K562 (cell line): ENCODE measurements around the gene MRPL28. TPM values are rescaled to one million over a fixed set of nuclear protein-coding genes. Genes with fewer than 3 reads are reported as not detected.
"Not testable (repeated sequence)": the region's sequence is repeated elsewhere in the genome, so short reads cannot be mapped to it uniquely, and the experiment has no call there.

Experiments used
- ATAC-seq: fragments of 200-7000 bp; cut with Tn5 transposase; 3 replicates; pipeline ENCODE4 v1.9.1; 2020; ENCODE audit warnings: moderate library complexity
- BruUV-seq: library from RNA; stranded (reverse); fragments of 400-500 nt; replicated peaks from 2 replicates; lab custom pipeline; 2021; lab: Mats Ljungman, UMichigan
- CTCF ChIA-PET: fragments of 300-600 bp; formaldehyde crosslinking; extraction: SDS; loops from one replicate; lab custom pipeline; 2021; ENCODE audit warnings: low intra/inter-chr PET ratio; lab: Yijun Ruan, JAX
- POLR2A ChIA-PET: fragments of 300-600, 350-650 bp; sonication (Branson Sonifier 250); formaldehyde crosslinking; extraction: SDS; loops from one replicate; lab custom pipeline; 2021; ENCODE audit warnings: antibody characterized with exemption, inconsistent platforms; lab: Yijun Ruan, JAX
- DNase-seq, 4 experiments: peaks; one replicate each; pipeline versions ENCODE4 v3.0.0 to v3.0.0-alpha.2; 2011 to 2018; ENCODE audit warnings: low spot score in 3 of 4, mixed read lengths in 3 of 4; ENCODE audit errors: extremely low read depth in 1 of 4
- FAIRE-seq: peaks from 2 replicates; lab custom pipeline; 2011; peaks lifted over from hg19 to GRCh38; lab: Jason Lieb, UNC
- H2AFZ ChIP-seq: 2 replicates; pipeline ENCODE4 v1.6.0; 2011; ENCODE audit warnings: low read depth, low read length, control low read depth, inconsistent platforms
- H3K27ac ChIP-seq: fragments of 200-600 bp; 3 replicates; pipeline ENCODE4 v1.8.0; 2011; ENCODE audit warnings: low read depth, mild to moderate bottlenecking, control low read depth, inconsistent platforms, low read length, moderate library complexity, mixed read lengths; ENCODE audit errors: extremely low read depth
- H3K27me3 ChIP-seq, 2 experiments: fragments of 300-600 bp in 1 of 2; 2 replicates in 1 of 2; 3 replicates in 1 of 2; pipeline versions ENCODE4 v1.6.0 to v1.8.0; 2011; ENCODE audit warnings: inconsistent platforms in 2 of 2, low read length in 2 of 2, mild to moderate bottlenecking in 1 of 2, mixed read lengths in 1 of 2, moderate library complexity in 1 of 2; ENCODE audit not compliant: control insufficient read depth in 2 of 2, insufficient read depth in 2 of 2
- H3K36me3 ChIP-seq: fragments of 300-600 bp; 3 replicates; pipeline ENCODE4 v1.8.0; 2011; ENCODE audit warnings: mild to moderate bottlenecking, low read length, inconsistent platforms; ENCODE audit not compliant: control insufficient read depth, insufficient read depth
- H3K4me1 ChIP-seq, 2 experiments: fragments of 200-600 bp in 1 of 2; replicated peaks in 1 of 2; 2 replicates in 1 of 2; 3 replicates in 1 of 2; pipeline versions ENCODE4 v1.5.1 to v1.8.0; 2011; ENCODE audit warnings: inconsistent platforms in 2 of 2, low read length in 2 of 2, mild to moderate bottlenecking in 1 of 2, mixed read lengths in 1 of 2, moderate library complexity in 1 of 2; ENCODE audit not compliant: control insufficient read depth in 2 of 2, insufficient read depth in 2 of 2
- H3K4me2 ChIP-seq: 2 replicates; pipeline ENCODE4 v1.6.1; 2011; ENCODE audit warnings: low read length, control low read depth, inconsistent platforms, mixed read lengths; ENCODE audit not compliant: insufficient read depth
- H3K4me3 ChIP-seq: fragments of 200-600 bp; sonication (generic), shearing (Covaris generic); 2 replicates; pipeline ENCODE4 v1.5.1; 2016; ENCODE audit warnings: control low read depth, inconsistent platforms
- H3K79me2 ChIP-seq: fragments of 200-600 bp; 3 replicates; pipeline ENCODE4 v1.8.0; 2011; ENCODE audit warnings: low read length, inconsistent platforms; ENCODE audit not compliant: control insufficient read depth, insufficient read depth
- H3K9ac ChIP-seq, 2 experiments: 2 replicates each; pipeline versions ENCODE4 v1.6.0 to v1.6.1; 2011; ENCODE audit warnings: low read depth in 2 of 2, low read length in 2 of 2, control low read depth in 1 of 2, inconsistent platforms in 1 of 2, mild to moderate bottlenecking in 1 of 2, mixed read lengths in 1 of 2; ENCODE audit not compliant: insufficient read depth in 1 of 2
- H3K9me1 ChIP-seq: one replicate; pipeline ENCODE4 v1.6.0; 2011; ENCODE audit warnings: inconsistent platforms, mild to moderate bottlenecking, low read length, moderate library complexity; ENCODE audit not compliant: control insufficient read depth, insufficient read depth
- H3K9me3 ChIP-seq: replicated peaks from 2 replicates; pipeline ENCODE4 v1.5.1; 2011; ENCODE audit warnings: low read depth, low read length, inconsistent platforms; ENCODE audit not compliant: control insufficient read depth, insufficient read depth
- H4K20me1 ChIP-seq: replicated peaks from 2 replicates; pipeline ENCODE4 v1.6.1; 2011; ENCODE audit warnings: low read length, inconsistent platforms, mixed read lengths; ENCODE audit not compliant: control insufficient read depth, insufficient read depth
- BCOR ChIP-seq: fragments of 450-650 bp; IDR thresholded peaks from 2 replicates; pipeline ENCODE4 v1.6.1; 2016
- CBX3 ChIP-seq, 2 experiments: IDR thresholded peaks; 1 replicate in 1 of 2; 2 replicates in 1 of 2; pipeline ENCODE4 v1.6.1; 2012; ENCODE audit warnings: inconsistent platforms in 2 of 2, low read length in 2 of 2, borderline replicate concordance in 1 of 2, control low read depth in 1 of 2
- CTBP1 ChIP-seq: fragments of 450-650 bp; IDR thresholded peaks from 2 replicates; pipeline ENCODE4 v1.6.1; 2016; ENCODE audit warnings: borderline replicate concordance
- E2F1 ChIP-seq: sonication (generic); formaldehyde crosslinking; IDR thresholded peaks from 2 replicates; pipeline ENCODE4 v1.8.1; 2023; ENCODE audit warnings: mild to moderate bottlenecking, missing genetic modification reagents, moderate library complexity
- HDAC1 ChIP-seq, 2 experiments: fragments of 450-650 bp; IDR thresholded peaks; 2 replicates each; pipeline ENCODE4 v1.6.1; 2016 to 2017; ENCODE audit warnings: inconsistent platforms in 1 of 2, mild to moderate bottlenecking in 1 of 2, moderate library complexity in 1 of 2
- KDM5B ChIP-seq: fragments of 200-600 bp; sonication (generic); IDR thresholded peaks from 2 replicates; pipeline ENCODE4 v1.6.1; 2012; ENCODE audit warnings: low read depth, mild to moderate bottlenecking, moderate library complexity, low read length, control low read depth, inconsistent platforms; ENCODE audit not compliant: insufficient replicate concordance
- MAZ ChIP-seq, 2 experiments: fragments of 450-650 bp in 1 of 2; sonication (generic) in 1 of 2; formaldehyde crosslinking; IDR thresholded peaks in 1 of 2; conservative IDR thresholded peaks in 1 of 2; 2 replicates each; pipeline versions ENCODE4 v1.4.0 to v1.5.0; 2020; ENCODE audit warnings: mild to moderate bottlenecking in 1 of 2, missing genetic modification reagents in 1 of 2
- MYNN ChIP-seq, 2 experiments: sonication (generic); formaldehyde crosslinking in 1 of 2; IDR thresholded peaks; 2 replicates each; pipeline versions ENCODE4 v1.5.0 to v1.6.1; 2016 to 2020; ENCODE audit warnings: antibody characterized with exemption in 1 of 2, missing genetic modification reagents in 1 of 2
- RCOR1 ChIP-seq, 2 experiments: IDR thresholded peaks; 2 replicates each; pipeline ENCODE4 v1.6.1; 2012; ENCODE audit warnings: low read depth in 2 of 2, low read length in 2 of 2, borderline replicate concordance in 1 of 2, improper control_type of control experiment in 1 of 2
- SMARCA4 ChIP-seq: fragments of 450-650 bp; IDR thresholded peaks from 2 replicates; pipeline ENCODE4 v1.6.1; 2016
- ZBTB33 ChIP-seq: sonication (generic); formaldehyde crosslinking; IDR thresholded peaks from 2 replicates; pipeline ENCODE4 v1.8.1; 2023; ENCODE audit warnings: mild to moderate bottlenecking, missing genetic modification reagents
- ZNF384 ChIP-seq: IDR thresholded peaks from 2 replicates; pipeline ENCODE4 v1.6.1; 2012; ENCODE audit warnings: low read depth, low read length, improper control_type of control experiment
- ZNF444 ChIP-seq: fragments of 250-450 bp; sonication (Bioruptor Pico); IDR thresholded peaks from 2 replicates; pipeline ENCODE4 v1.4.0; 2020; ENCODE audit warnings: mild to moderate bottlenecking, moderate library complexity
- ZNF639 ChIP-seq, 2 experiments: fragments of 200-800 bp in 1 of 2; sonication (Bioruptor generic) in 1 of 2; sonication (generic) in 1 of 2; formaldehyde crosslinking in 1 of 2; IDR thresholded peaks in 1 of 2; conservative IDR thresholded peaks in 1 of 2; 2 replicates each; pipeline versions ENCODE4 v1.5.0 to v1.6.1; 2016 to 2020; ENCODE audit warnings: missing compliant biosample characterization in 1 of 2, missing genetic modification characterization in 1 of 2, missing genetic modification reagents in 1 of 2
- WGBS: fragments of 100-300 bp; shearing (Covaris generic); methylation state at CpG from one replicate; pipeline ENCODE4 v1.1.6; 2016; ENCODE audit warnings: low coverage, mixed read lengths; ENCODE audit not compliant: insufficient coverage; ENCODE audit errors: missing lambda C conversion rate; 5-methylcytosine and 5-hydroxymethylcytosine counted together
- in situ Hi-C: fragments of 300-500 bp; cut with MboI; formaldehyde crosslinking; loops from 4 replicates; pipeline ENCODE4 v1.15.0; 2018; ENCODE audit warnings: inconsistent platforms, mixed read lengths
- intact Hi-C: fragments of 100-400 bp; cut with micrococcal nuclease; formaldehyde crosslinking; loops from 2 replicates; pipeline ENCODE4 v1.14.2; 2022
- polyA plus RNA-seq, 8 experiments: library from polyadenylated mRNA; depleted of rRNA in 4 of 8; stranded (reverse) in 5 of 8; unstranded in 3 of 8; fragments of >200 nt; fragmentation: Nextera tagmentation in 2 of 8; fragmentation: Illumina TruSeq in 1 of 8; extraction: Ambion mirVana in 2 of 8; extraction: Trizol in 1 of 8; gene quantifications; 2 replicates each; pipeline versions ENCODE4 v1.2.1 to v1.2.3, GENCODE V29; 2011 to 2014; ENCODE audit warnings: inconsistent platforms in 1 of 8, missing spikeins in 1 of 8
- total RNA-seq, 7 experiments: library from RNA; depleted of rRNA in 6 of 7; stranded (reverse); fragments of >200 nt in 6 of 7; fragmentation: Illumina TruSeq in 2 of 7; extraction: Trizol in 2 of 7; gene quantifications; 2 replicates each; pipeline versions ENCODE4 v1.2.1 to v1.2.3, GENCODE V29; 2011 to 2021; ENCODE audit warnings: low replicate concordance in 1 of 7

MRPL28 gene
- total and polyA plus RNA-seq, 9 of the 15 experiments (the other 6 are each of a cell fraction or from before 2014, with no cell fraction given), result 2.5 to 323 (median 175) TPM

GRCh38 chr16:387761-388666 lies 17.7 kb upstream of the MRPL28 start:
- Histone ChIP-seq H2AFZ (peak overlapping the region; percentile 57), H3K4me2 (peak overlapping the region; percentile 74), H3K4me3 (peak overlapping the region; percentile 16; the same call in 1 of the 2 replicates), H3K4me1 (peaks cover 13 to 56% of the 10 kb centered on the region in 2 experiments), H3K27ac (peak overlapping the region; percentile 72), H3K9ac (peak overlapping the region; percentile 24 to 79; a peak in 2 of 4 replicates)
- WGBS, result under 1% methylated on average over 18 of the region's 20 CpGs
- H3K79me2 ChIP-seq; H3K9me3 ChIP-seq; intact Hi-C loops; H3K36me3 ChIP-seq; H4K20me1 ChIP-seq; CTCF ChIA-PET; H3K27me3 ChIP-seq; BruUV-seq; in situ Hi-C loops; H3K9me1 ChIP-seq; TF ChIP-seq MYNN (CRISPR knock-in tag; IDR thresholded peaks at IDR 0.05): not testable (repeated sequence)
- FAIRE-seq (peak; percentile 97), DNase-seq (peak in 2 of 4 experiments; percentile 64 to 88), ATAC-seq (peak; percentile 75)
- POLR2A ChIA-PET, result interaction anchor here (0.6 to 1.2 kb wide), 4 partner anchors 9 to 189 kb away, joined by 3 to 5 read pairs (median 3); no protein-coding TSS in a partner anchor
- 0 out of 2 replicates have a peak, but pooled peaks have one; percentile 19 for TF ChIP-seq ZNF384
- peak; percentile 52; the same call in 1 of the 2 replicates for TF ChIP-seq SMARCA4
- TF ChIP-seq ZNF444 (CRISPR knock-in tag), result peak; percentile 77; the same call in 1 of the 2 replicates
- TF ChIP-seq E2F1 (CRISPR knock-in tag), result 0 out of 2 replicates have a peak, but pooled peaks have one; percentile 22
- peak; percentile 26 for TF ChIP-seq KDM5B
- TF ChIP-seq CTBP1, result peak; percentile 64; the same call in 1 of the 2 replicates
- TF ChIP-seq ZBTB33 (CRISPR knock-in tag), result peak; percentile 34; the same call in 1 of the 2 replicates
- peak; percentile 65 to 81 for TF ChIP-seq RCOR1 (IDR thresholded peaks at IDR 0.05; ENCODE audit: borderline replicate concordance in 1 of 2, low read depth in 2 of 2, low read length in 2 of 2)
- TF ChIP-seq BCOR, result peak; percentile 7; the same call in 1 of the 2 replicates
- peak in 1 of 2 experiments; percentile 44; a peak in 1 of 4 replicates for TF ChIP-seq HDAC1 (IDR thresholded peaks at IDR 0.05)
- TF ChIP-seq MYNN (IDR thresholded peaks at IDR 0.05), result 0 out of 2 replicates have a peak, but pooled peaks have one; percentile 41
- TF ChIP-seq MAZ (CRISPR knock-in tag; conservative IDR thresholded peaks at IDR 0.05 in 1 of 2, IDR thresholded peaks at IDR 0.05 in 1 of 2), result peak; percentile 27 to 43; a peak in 1 of 4 replicates
- TF ChIP-seq CBX3 (IDR thresholded peaks at IDR 0.05; ENCODE audit: borderline replicate concordance in 1 of 2, low read length in 2 of 2), result 0 out of 3 replicates have a peak, but pooled peaks of 1 of the 2 experiments have one; percentile 10
- 0 out of 4 replicates have a peak, but pooled peaks of 1 of the 2 experiments have one; percentile 18 for TF ChIP-seq ZNF639 (CRISPR knock-in tag; conservative IDR thresholded peaks at IDR 0.05 in 1 of 2, IDR thresholded peaks at IDR 0.05 in 1 of 2)
